HepG2 (cell line): ENCODE results near the gene HYAL2. TPM values are rescaled to one million over a fixed set of nuclear protein-coding genes. Genes with fewer than 3 reads are reported as not detected.

Experiments
- BORCS8-MEF2B ChIP-seq: sonication (generic); formaldehyde crosslinking; IDR thresholded peaks from 2 replicates; pipeline ENCODE4 v1.8.0; 2022; ENCODE audit warnings: mild to moderate bottlenecking, missing genetic modification reagents
- ERF ChIP-seq: IDR thresholded peaks from 2 replicates; pipeline ENCODE4 v1.6.1; 2018; ENCODE audit warnings: missing biosample characterization, missing genetic modification reagents
- FLYWCH1 ChIP-seq: sonication (generic); formaldehyde crosslinking; IDR thresholded peaks from 2 replicates; pipeline ENCODE4 v1.8.1; 2023; ENCODE audit warnings: mild to moderate bottlenecking, missing genetic modification reagents
- GMEB2 ChIP-seq: IDR thresholded peaks from 2 replicates; pipeline ENCODE4 v1.6.1; 2016; ENCODE audit warnings: missing biosample characterization, missing genetic modification reagents, low read depth
- HINFP ChIP-seq: sonication (generic); formaldehyde crosslinking; IDR thresholded peaks from 2 replicates; pipeline ENCODE4 v1.4.0; 2020; ENCODE audit warnings: low read depth, mild to moderate bottlenecking, missing genetic modification reagents
- MLXIP ChIP-seq: sonication (generic); formaldehyde crosslinking; IDR thresholded peaks from 2 replicates; pipeline ENCODE4 v1.9.0; 2021; ENCODE audit warnings: missing genetic modification reagents, borderline replicate concordance
- MTA1 ChIP-seq: sonication (generic); formaldehyde crosslinking; IDR thresholded peaks from 2 replicates; pipeline ENCODE4 v1.4.0; 2020; ENCODE audit warnings: missing genetic modification reagents, mild to moderate bottlenecking, borderline replicate concordance
- MXI1 ChIP-seq: IDR thresholded peaks from 3 replicates; pipeline ENCODE4 v1.6.1; 2012; ENCODE audit warnings: low read depth, low read length, inconsistent platforms, borderline replicate concordance
- NPAS2 ChIP-seq: sonication (generic); formaldehyde crosslinking; IDR thresholded peaks from 2 replicates; pipeline ENCODE4 v1.8.0; 2022; ENCODE audit warnings: mild to moderate bottlenecking, missing genetic modification reagents, borderline replicate concordance
- SATB2 ChIP-seq: sonication (generic); formaldehyde crosslinking; IDR thresholded peaks from 2 replicates; pipeline ENCODE4 v1.5.0; 2020; ENCODE audit warnings: missing genetic modification reagents
- SCMH1 ChIP-seq: sonication (generic); formaldehyde crosslinking; IDR thresholded peaks from 2 replicates; pipeline ENCODE4 v1.9.0; 2021; ENCODE audit warnings: missing genetic modification reagents, mild to moderate bottlenecking, borderline replicate concordance
- SMYD3 ChIP-seq: sonication (generic); formaldehyde crosslinking; IDR thresholded peaks from 2 replicates; pipeline ENCODE4 v1.8.1; 2023; ENCODE audit warnings: mild to moderate bottlenecking, missing genetic modification reagents
- TERF1 ChIP-seq: sonication (generic); formaldehyde crosslinking; IDR thresholded peaks from 2 replicates; pipeline ENCODE4 v1.8.0; 2022; ENCODE audit warnings: mild to moderate bottlenecking, missing genetic modification reagents, moderate library complexity
- ZEB1 ChIP-seq: IDR thresholded peaks from 2 replicates; pipeline ENCODE4 v1.6.1; 2012; ENCODE audit warnings: mild to moderate bottlenecking, low read depth, inconsistent platforms; ENCODE audit not compliant: insufficient replicate concordance
- ZMAT3 ChIP-seq: sonication (generic); formaldehyde crosslinking; conservative IDR thresholded peaks from 2 replicates; pipeline ENCODE4 v1.7.0; 2021; ENCODE audit warnings: missing genetic modification reagents
- ZNF616 ChIP-seq: sonication (generic); formaldehyde crosslinking; IDR thresholded peaks from 2 replicates; pipeline ENCODE4 v1.5.0; 2020; ENCODE audit warnings: low read depth, mild to moderate bottlenecking, missing genetic modification reagents
- ZNF740 ChIP-seq: sonication (generic); formaldehyde crosslinking; IDR thresholded peaks from 2 replicates; pipeline ENCODE4 v1.4.0; 2020; ENCODE audit warnings: missing genetic modification reagents
- ZNF777 ChIP-seq: sonication (generic); formaldehyde crosslinking; IDR thresholded peaks from 2 replicates; pipeline ENCODE4 v1.4.0; 2020; ENCODE audit warnings: missing genetic modification reagents
- ZSCAN12 ChIP-seq: sonication (generic); formaldehyde crosslinking; IDR thresholded peaks from 2 replicates; pipeline ENCODE4 v1.9.0; 2021; ENCODE audit warnings: mild to moderate bottlenecking, missing genetic modification reagents
- ZSCAN30 ChIP-seq: sonication (generic); formaldehyde crosslinking; IDR thresholded peaks from 2 replicates; pipeline ENCODE4 v1.5.0; 2020; ENCODE audit warnings: mild to moderate bottlenecking, missing genetic modification reagents
- ZUFSP ChIP-seq: sonication (generic); formaldehyde crosslinking; IDR thresholded peaks from 2 replicates; pipeline ENCODE4 v1.9.0; 2021; ENCODE audit warnings: missing genetic modification reagents, mild to moderate bottlenecking, borderline replicate concordance
- polyA plus RNA-seq, 8 experiments: library from polyadenylated mRNA; depleted of rRNA in 3 of 8; stranded (reverse) in 7 of 8; unstranded in 1 of 8; fragments of >200 nt; fragmentation: Illumina TruSeq in 4 of 8; extraction: Trizol in 4 of 8; gene quantifications; 2 replicates each; pipeline versions ENCODE4 v1.2.1 to v1.2.3, GENCODE V29; 2011 to 2016; ENCODE audit warnings: low read depth in 4 of 8, missing spikeins in 1 of 8, mixed read lengths in 1 of 8; ENCODE audit not compliant: insufficient read depth in 1 of 8
- total RNA-seq, 5 experiments: library from RNA; depleted of rRNA; stranded (reverse); fragments of >200 nt; fragmentation: Illumina TruSeq; extraction: Trizol; gene quantifications; 2 replicates each; pipeline ENCODE4 v1.2.3, GENCODE V29; 2016; ENCODE audit warnings: low read depth in 1 of 5

The HYAL2 gene
- total and polyA plus RNA-seq, 2 of the 13 experiments (the other 11 are each of a cell fraction or from before 2014, with no cell fraction given): 76.2 to 102 TPM

GRCh38 chr3:50269977-50270413 is 52.5 kb downstream of the HYAL2 start (continued):
- TF ChIP-seq MLXIP (CRISPR knock-in tag) (no peak), MXI1 (0 out of 3 replicates have a peak, but pooled peaks have one; percentile 4), SCMH1 (CRISPR knock-in tag) (no peak), ZMAT3 (CRISPR knock-in tag) (no peak), SATB2 (CRISPR knock-in tag) (no peak), GMEB2 (CRISPR knock-in tag) (no peak), SMYD3 (CRISPR knock-in tag) (no peak), ZNF740 (CRISPR knock-in tag) (no peak), BORCS8-MEF2B (CRISPR knock-in tag) (no peak), TERF1 (CRISPR knock-in tag) (no peak), FLYWCH1 (CRISPR knock-in tag) (no peak), ZNF616 (CRISPR knock-in tag) (no peak), ERF (CRISPR knock-in tag) (0 out of 2 replicates have a peak, but pooled peaks have one; percentile 3), ZUFSP (no peak), ZEB1 (no peak), MTA1 (CRISPR knock-in tag) (no peak), ZSCAN12 (no peak), ZSCAN30 (no peak), NPAS2 (CRISPR knock-in tag) (no peak), ZNF777 (CRISPR knock-in tag) (peak; percentile 39; the same call in 1 of the 2 replicates), HINFP (CRISPR knock-in tag) (peak; percentile 58; the same call in 1 of the 2 replicates)
